SH-SY5Y (cell line): ENCODE measurements around the gene FYB1.

Source experiments
- GATA2 ChIP-seq: IDR thresholded peaks from 2 replicates; pipeline ENCODE4 v1.6.1; 2011; ENCODE audit warnings: mild to moderate bottlenecking, low read depth, low read length
- GATA3 ChIP-seq: IDR thresholded peaks from 2 replicates; pipeline ENCODE4 v1.6.1; 2011; ENCODE audit warnings: low read depth, mild to moderate bottlenecking, low read length, moderate library complexity

The FYB1 gene

GRCh38 chr5:39214912-39215709, 4.3 kb downstream of the FYB1 start:
- TF ChIP-seq GATA2: no peak
- no peak for TF ChIP-seq GATA3

DNA sequence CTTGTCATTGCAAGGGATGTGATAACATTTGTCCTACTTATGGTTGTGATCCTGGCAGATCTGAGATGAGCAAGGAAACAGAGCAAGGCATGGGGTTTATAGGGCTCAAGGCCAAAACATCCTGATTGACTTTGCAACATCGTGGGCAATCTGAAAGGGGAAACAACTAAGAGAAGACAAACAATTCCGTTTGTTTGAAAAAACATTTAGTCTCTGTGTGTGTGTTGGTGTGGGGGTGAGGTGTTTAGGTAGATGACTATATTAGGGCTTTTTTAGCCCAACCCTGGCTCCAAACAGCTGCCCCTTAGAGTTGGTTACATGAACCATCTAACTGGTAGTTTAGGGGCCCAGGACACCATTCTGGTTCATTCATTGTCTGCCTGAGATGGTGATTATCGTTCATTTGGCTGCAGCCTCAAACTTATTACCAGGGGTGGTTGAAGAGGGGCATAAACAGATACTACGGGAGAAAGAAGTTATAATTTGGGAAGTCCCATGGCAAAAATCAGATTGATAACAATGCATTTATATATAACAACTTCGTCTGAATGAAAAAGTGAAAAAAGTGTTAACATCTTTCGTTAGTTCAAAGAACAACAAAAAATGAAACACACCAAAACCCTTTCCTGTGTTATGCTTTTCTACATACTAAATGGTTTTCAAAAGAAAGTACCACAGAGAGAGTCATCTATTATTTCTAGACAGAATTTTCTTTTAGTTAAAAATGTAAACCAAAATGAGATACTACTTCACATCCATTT, 5.7 kb downstream of the FYB1 start:
- TF ChIP-seq GATA2: no peak
- no peak for TF ChIP-seq GATA3

DNA sequence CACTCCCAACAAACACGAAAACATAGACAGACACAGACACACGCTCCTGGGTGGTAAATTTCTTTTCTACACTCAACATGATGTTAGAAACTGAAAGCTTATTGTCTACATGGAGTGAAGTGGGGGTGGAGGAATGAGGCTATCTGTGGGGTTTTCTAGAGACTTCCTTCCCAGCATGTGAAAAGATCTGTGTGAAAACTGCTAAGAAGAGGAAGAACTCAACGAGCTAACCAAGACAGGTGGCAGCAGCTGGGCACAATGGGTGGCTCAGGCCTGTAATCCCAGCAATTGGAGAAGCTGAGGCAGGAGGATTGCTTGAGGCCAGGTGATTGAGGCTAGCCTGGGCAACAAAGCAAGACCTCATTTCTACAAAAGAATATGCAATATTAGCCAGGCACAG, 7.6 kb downstream of the FYB1 start:
- TF ChIP-seq GATA2 (no peak), GATA3 (no peak)

GRCh38 chr5:39209924-39210323, 9.4 kb downstream of the FYB1 start:
- no peak for TF ChIP-seq GATA2
- no peak for TF ChIP-seq GATA3

- TF ChIP-seq GATA2 (no peak), GATA3 (no peak)
Measured at GRCh38 chr5:39208471-39208870, 10.9 kb downstream of the FYB1 start.

DNA sequence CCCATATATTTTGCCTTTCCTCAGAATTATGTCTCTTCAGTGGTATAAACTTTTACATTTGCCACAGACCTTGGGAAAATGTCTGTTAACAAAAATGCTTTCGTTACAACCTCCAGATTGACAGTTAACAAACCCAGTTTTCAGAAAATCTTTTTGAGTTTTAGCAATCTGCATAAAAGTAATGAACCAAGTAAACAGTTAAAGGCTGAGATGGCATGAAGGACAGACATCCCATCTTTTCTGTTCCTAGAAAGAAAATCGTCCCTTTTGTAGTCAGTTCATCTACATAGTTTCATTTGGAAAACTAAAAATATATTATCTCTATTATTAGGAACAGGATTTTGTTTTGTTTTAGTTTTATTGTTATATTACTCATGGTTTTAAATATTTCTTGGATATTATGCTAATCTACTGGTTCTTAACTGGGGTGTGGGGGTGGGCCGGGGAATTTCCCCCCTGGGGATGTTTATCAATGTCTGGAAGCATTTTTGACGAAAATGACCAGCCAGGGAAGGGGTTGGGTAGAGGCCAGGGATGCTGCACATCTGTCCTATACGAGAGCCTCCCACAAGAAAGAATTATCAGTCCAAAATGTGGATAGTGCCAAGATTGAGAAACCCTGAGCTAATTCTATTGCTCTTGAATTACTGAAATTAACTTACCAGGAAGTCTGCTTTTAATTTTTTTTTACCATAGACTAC, 11.9 kb downstream of the FYB1 start:
- no peak for TF ChIP-seq GATA3
- no peak for TF ChIP-seq GATA2

GRCh38 chr5:39206630-39207321, 12.6 kb downstream of the FYB1 start:
- TF ChIP-seq GATA3: no peak
- TF ChIP-seq GATA2: no peak

DNA sequence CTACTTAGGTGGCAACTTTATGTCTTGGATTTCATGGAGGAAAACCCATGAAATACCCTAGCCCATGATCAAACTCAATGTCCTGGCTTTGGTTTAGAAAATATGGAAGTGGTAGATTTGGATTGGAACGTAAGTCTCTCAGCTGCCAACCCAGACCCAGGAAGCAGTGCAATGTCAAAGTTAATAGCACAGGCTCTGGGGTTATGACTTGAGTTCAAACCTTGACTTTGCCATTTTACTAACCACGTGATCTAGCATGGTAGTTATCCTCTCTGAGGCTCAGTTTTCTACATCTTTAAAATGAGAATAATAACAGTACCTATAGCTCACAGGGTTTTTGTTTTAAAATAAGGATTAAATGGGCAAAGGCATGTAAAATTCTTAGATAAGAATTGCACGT, 13.8 kb downstream of the FYB1 start:
- TF ChIP-seq GATA3 (no peak), GATA2 (no peak)

GRCh38 chr5:39203951-39204350, 15.4 kb downstream of the FYB1 start:
- TF ChIP-seq GATA3 (no peak), GATA2 (no peak)

DNA sequence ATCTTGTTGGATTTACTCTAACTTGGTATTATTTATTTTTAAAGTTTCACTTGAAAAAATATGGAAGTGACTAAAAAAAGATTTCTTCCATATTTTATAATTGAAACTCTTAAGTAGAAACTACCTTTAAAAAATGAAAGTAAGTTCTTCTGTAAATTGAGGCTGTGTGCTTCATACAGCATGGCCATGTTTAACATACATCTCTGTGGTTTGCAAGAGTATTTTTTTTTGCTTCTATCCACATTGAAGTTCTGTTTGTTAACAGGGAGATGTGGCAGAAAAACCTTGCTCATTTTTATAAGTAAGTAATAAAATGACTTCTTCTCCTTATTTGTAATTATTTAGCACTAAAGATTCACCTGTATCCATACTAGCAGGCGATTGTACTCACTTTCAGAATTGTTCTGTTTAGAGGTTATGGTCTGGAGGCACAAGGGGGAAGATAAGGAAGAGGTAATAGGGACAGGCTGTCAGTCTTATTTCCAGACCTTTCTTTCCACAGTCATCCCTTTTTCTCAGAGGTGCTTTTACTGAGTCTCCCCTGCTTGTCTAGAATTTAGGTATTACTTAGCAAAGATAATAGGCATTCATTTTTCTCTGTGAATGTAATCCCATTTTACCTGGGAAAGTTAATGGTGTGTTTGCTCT, 16.0 kb downstream of the FYB1 start:
- TF ChIP-seq GATA3 (no peak), GATA2 (no peak)

- TF ChIP-seq GATA3 (no peak), GATA2 (no peak)
Measured at GRCh38 chr5:39202597-39203274, 16.6 kb downstream of the FYB1 start.

DNA sequence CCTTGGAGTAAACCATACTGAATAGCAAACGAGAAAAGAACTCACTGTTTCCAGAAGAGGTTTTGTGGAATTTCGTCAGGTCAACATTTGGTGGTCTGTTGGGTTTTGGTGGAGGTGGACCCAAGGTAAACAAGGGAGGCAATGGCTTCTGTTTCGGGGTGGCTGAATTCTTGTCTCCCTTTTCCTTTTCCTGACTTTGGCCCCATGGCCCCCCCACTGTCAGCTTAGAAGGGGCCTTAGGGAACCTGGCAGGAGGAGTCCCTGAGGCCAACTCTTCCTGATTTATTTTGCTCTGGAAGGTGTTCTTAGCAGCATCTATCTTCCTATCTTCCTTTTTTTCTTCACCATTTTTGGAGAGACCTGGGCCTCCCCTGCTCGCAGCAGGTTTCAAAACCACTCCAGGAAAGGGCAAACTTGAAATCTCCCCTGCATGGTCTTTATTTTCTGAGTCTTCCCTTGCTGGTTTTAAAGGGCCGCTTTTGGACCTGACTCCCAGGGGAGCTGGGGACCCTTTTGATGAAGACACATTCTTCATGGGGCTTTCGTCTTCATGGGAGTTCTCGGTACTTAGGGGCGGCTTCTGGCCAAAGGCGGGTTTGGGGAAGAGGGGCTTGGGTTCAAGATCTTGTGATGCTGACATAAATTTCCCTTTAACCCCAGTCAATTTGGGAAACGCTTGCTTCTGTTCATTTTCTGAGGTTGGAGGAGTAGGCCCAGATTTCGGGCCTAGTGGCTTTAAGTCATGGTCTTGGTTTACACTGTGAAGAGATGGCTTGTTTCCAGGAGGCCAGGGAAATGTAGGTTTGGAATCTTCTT, 17.4 kb downstream of the FYB1 start:
- TF ChIP-seq GATA3 (no peak), GATA2 (no peak)
